ENCODE results near the gene PACS2. TPM values are rescaled to one million over a fixed set of nuclear protein-coding genes. Genes with fewer than 3 reads are reported as not detected.

Gene PACS2
- 20.5 to 31.2 TPM (median 28.6 TPM) in 5 replicates for total RNA-seq (2022; extraction: Qiagen RNA extraction)

GRCh38 chr14:105314287-105315200 lies at the start of gene PACS2:
PACS2 (plus strand) TSS chr14:105314748; CDS start chr14:105314919, 171 bp downstream.

DNA sequence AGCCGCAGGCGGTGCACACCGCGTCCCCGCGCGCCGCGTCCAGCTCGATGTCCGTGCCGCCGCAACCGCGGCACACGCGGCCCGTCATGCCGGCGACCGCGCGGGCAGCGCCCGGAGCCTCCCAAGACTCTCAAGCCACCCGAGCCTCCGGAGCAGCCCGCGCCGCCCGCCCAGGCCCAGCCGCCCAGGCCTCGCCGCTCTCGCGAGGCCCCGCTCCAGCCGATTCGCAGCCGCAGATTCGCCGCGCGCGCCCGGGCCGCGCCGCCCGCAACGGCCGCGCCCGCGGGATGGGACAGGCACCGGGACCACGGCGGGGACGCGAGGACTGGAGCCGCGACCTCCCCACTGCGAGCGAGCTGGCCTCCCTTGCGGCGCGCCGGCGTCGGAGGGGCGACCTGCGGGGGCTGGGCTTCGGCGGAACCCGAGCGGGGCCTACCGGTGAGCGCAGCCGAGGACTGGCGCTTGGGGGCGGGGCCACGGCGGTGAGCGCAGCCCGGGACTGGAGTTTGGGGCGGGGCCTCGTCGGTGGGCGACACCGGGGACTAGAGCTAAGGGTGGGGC lies 13.9 kb upstream of the PACS2 start, which contains the start of gene BRF1:
Gene BRF1 (minus strand): TSS at position 460 of the 561 bp plus-strand sequence. CDS start 372 bp downstream, at position 88.

GRCh38 chr14:105398044-105398725 lies 83.6 kb downstream of the PACS2 start, which contains the start of gene TEX22:
TEX22 (plus strand) TSS chr14:105398538; CDS start chr14:105399341, 803 bp downstream.

GRCh38 chr14:105419195-105420091 lies 104.9 kb downstream of the PACS2 start, which contains the start of gene MTA1:
MTA1 (plus strand) TSS chr14:105419827; CDS start chr14:105420036, 209 bp downstream.

Other genes with a start within 250 kb of the PACS2 start
- 0.37 to 0.81 TPM (median 0.68 TPM) in 5 replicates for gene GPR132, start 249.3 kb upstream of the PACS2 start, total RNA-seq (2022; extraction: Qiagen RNA extraction)
- gene JAG2, start 146.0 kb upstream of the PACS2 start, total RNA-seq (2022; extraction: Qiagen RNA extraction) = 18.3 to 31.3 TPM (median 28.9 TPM) in 5 replicates
- 25.8 to 52.6 TPM (median 43.9 TPM) in 5 replicates for gene NUDT14, start 133.4 kb upstream of the PACS2 start, total RNA-seq (2022; extraction: Qiagen RNA extraction)
- 30.3 to 44.9 TPM (median 41.8 TPM) in 5 replicates for gene BTBD6, start 66.2 kb upstream of the PACS2 start, total RNA-seq (2022; extraction: Qiagen RNA extraction)
- gene BRF1, start 13.7 kb upstream of the PACS2 start, total RNA-seq (2022; extraction: Qiagen RNA extraction) = 24.5 to 29.9 TPM (median 29.6 TPM) in 5 replicates
- 0.15 to 0.75 TPM (median 0.53 TPM) in 5 replicates for gene TEX22, start 83.8 kb downstream of the PACS2 start, total RNA-seq (2022; extraction: Qiagen RNA extraction)
- 56.8 to 96.1 TPM (median 85.8 TPM) in 5 replicates for gene MTA1, start 105.1 kb downstream of the PACS2 start, total RNA-seq (2022; extraction: Qiagen RNA extraction)
- gene CRIP2, start 160.1 kb downstream of the PACS2 start, total RNA-seq (2022; extraction: Qiagen RNA extraction) = 94.2 to 194 TPM (median 175 TPM) in 5 replicates
- 1,711 to 1,965 TPM (median 1,885 TPM) in 5 replicates for gene CRIP1, start 172.1 kb downstream of the PACS2 start, total RNA-seq (2022; extraction: Qiagen RNA extraction)
- gene TEDC1, start 176.5 kb downstream of the PACS2 start, total RNA-seq (2022; extraction: Qiagen RNA extraction) = 27.2 to 52.6 TPM (median 49.1 TPM) in 5 replicates
- gene TMEM121, start 211.8 kb downstream of the PACS2 start, total RNA-seq (2022; extraction: Qiagen RNA extraction) = 4.2 to 10.9 TPM (median 10.4 TPM) in 5 replicates